Measurements from ENCODE around the gene NKAIN2. TPM values are rescaled to one million over a fixed set of nuclear protein-coding genes. Genes with fewer than 3 reads are reported as not detected.

Gene NKAIN2
- total RNA-seq, 1 experiment from 2014 or later: 2.7 TPM

DNA sequence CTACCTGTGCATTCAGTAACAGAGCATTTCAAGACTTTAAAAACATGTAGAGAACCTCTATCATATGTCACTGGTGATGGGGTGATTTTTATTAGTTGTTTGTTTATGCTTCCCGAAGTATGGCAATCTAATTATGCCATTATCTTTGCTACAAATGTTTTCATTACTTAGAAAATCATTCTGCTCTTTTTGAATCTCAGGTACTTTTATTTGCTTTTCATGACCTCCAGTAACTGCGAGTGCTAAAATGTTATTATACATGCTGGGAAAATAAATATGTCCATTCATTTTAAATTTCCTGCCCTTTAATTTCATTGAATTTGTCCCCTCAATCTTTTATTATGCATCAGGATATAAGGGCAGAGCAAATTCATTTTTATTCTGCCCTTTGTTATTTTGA lies 515.7 kb downstream of the NKAIN2 start:
- POLR2A ChIA-PET: no interaction called here
- Mint-ChIP-seq H3K27ac (ENCODE audit: low read depth, unreplicated experiment) (no peak overlapping the region), H3K9me3 (ENCODE audit: unreplicated experiment) (no peaks in the 10 kb centered on the region), H3K36me3 (ENCODE audit: insufficient read depth, unreplicated experiment) (no peaks in the 10 kb centered on the region), H3K4me1 (ENCODE audit: insufficient read depth, unreplicated experiment) (no peaks in the 10 kb centered on the region), H3K27me3 (ENCODE audit: insufficient read depth, unreplicated experiment) (no peaks in the 10 kb centered on the region), H3K4me3 (ENCODE audit: unreplicated experiment) (no peak overlapping the region)
- no peak for TF ChIP-seq CTCF (IDR thresholded peaks at IDR 0.05; ENCODE audit: unreplicated experiment)
- intact Hi-C loops (cut with micrococcal nuclease): no loop called here
- CTCF ChIA-PET: no interaction called here
- BruUV-seq (replicated peaks): no TSS peak
- DNase-seq (ENCODE audit: unreplicated experiment): no peak

DNA sequence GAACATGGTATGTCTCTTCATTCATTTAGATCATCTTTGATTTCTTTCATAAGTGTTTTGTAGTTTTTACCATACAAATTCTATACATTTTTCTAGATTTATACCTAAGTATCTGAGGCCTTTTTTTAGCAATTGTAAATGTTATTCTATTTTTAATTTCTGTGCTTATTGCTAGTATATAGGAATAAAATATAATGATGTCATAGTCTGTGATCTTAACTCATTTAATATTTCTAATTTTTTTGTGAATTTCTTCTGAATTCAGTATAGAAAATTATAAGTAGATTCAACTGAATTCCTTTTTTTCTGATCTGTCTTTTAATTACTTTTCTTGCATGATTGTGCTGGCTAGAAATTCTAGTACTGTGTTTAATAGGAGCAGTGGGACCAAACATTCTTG lies 520.6 kb downstream of the NKAIN2 start:
- H3K27me3 Mint-ChIP-seq (ENCODE audit: insufficient read depth, unreplicated experiment): no peaks in the 10 kb centered on the region
- BruUV-seq (replicated peaks): no TSS peak
- CTCF ChIA-PET: no interaction called here
- H3K4me3 Mint-ChIP-seq (ENCODE audit: unreplicated experiment): no peak overlapping the region
- TF ChIP-seq CTCF (IDR thresholded peaks at IDR 0.05; ENCODE audit: unreplicated experiment): no peak
- H3K9me3 Mint-ChIP-seq (ENCODE audit: unreplicated experiment): no peaks in the 10 kb centered on the region
- no peak overlapping the region for H3K27ac Mint-ChIP-seq (ENCODE audit: low read depth, unreplicated experiment)
- no peaks in the 10 kb centered on the region for H3K4me1 Mint-ChIP-seq (ENCODE audit: insufficient read depth, unreplicated experiment)
- H3K36me3 Mint-ChIP-seq (ENCODE audit: insufficient read depth, unreplicated experiment): no peaks in the 10 kb centered on the region
- intact Hi-C loops (cut with micrococcal nuclease): no loop called here
- DNase-seq (ENCODE audit: unreplicated experiment): no peak
- POLR2A ChIA-PET: no interaction called here

- TF ChIP-seq CTCF (IDR thresholded peaks at IDR 0.05; ENCODE audit: unreplicated experiment): no peak
- H3K27ac Mint-ChIP-seq (ENCODE audit: low read depth, unreplicated experiment): no peak overlapping the region
- no peaks in the 10 kb centered on the region for H3K27me3 Mint-ChIP-seq (ENCODE audit: insufficient read depth, unreplicated experiment)
- DNase-seq (ENCODE audit: unreplicated experiment): no peak
- no peaks in the 10 kb centered on the region for H3K36me3 Mint-ChIP-seq (ENCODE audit: insufficient read depth, unreplicated experiment)
- no peak overlapping the region for H3K4me3 Mint-ChIP-seq (ENCODE audit: unreplicated experiment)
- POLR2A ChIA-PET: no interaction called here
- CTCF ChIA-PET: no interaction called here
- no peaks in the 10 kb centered on the region for H3K9me3 Mint-ChIP-seq (ENCODE audit: unreplicated experiment)
- intact Hi-C loops (cut with micrococcal nuclease): no loop called here
- H3K4me1 Mint-ChIP-seq (ENCODE audit: insufficient read depth, unreplicated experiment): peaks cover 4% of the 10 kb centered on the region
- BruUV-seq (replicated peaks): no TSS peak
Measured at GRCh38 chr6:124330197-124330596, 526.5 kb downstream of the NKAIN2 start.

DNA sequence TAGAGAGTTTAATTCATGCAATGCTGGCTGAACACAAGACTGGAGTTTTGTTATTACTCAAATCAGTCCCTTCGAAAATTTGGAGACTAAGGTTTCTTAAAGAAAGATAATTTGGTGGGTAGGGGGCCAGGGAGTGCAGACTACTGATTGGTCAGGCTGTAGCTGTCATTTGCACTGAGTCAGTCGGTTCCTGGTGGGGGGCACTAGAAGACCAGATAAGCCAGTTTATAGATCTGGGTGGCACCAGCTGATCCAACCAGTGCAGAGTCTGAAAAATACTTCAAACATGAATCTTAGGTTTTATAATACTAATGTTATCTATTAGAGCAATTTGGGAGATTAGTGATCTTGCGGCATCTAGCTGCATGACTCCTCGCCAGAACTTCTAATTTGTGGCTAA lies 530.7 kb downstream of the NKAIN2 start:
- POLR2A ChIA-PET: interaction anchor here (0.7 kb wide), 1 partner anchor 1918 kb away, joined by 3 read pairs; no protein-coding TSS in a partner anchor
- intact Hi-C loops (cut with micrococcal nuclease): no loop called here
- no peak for TF ChIP-seq CTCF (IDR thresholded peaks at IDR 0.05; ENCODE audit: unreplicated experiment)
- H3K27ac Mint-ChIP-seq (ENCODE audit: low read depth, unreplicated experiment): no peak overlapping the region
- peaks cover 4% of the 10 kb centered on the region for H3K4me1 Mint-ChIP-seq (ENCODE audit: insufficient read depth, unreplicated experiment)
- no peaks in the 10 kb centered on the region for H3K9me3 Mint-ChIP-seq (ENCODE audit: unreplicated experiment)
- DNase-seq (ENCODE audit: unreplicated experiment): no peak
- H3K4me3 Mint-ChIP-seq (ENCODE audit: unreplicated experiment): no peak overlapping the region
- no peaks in the 10 kb centered on the region for H3K36me3 Mint-ChIP-seq (ENCODE audit: insufficient read depth, unreplicated experiment)
- BruUV-seq (replicated peaks): no TSS peak
- CTCF ChIA-PET: interaction anchor here (0.6 kb wide), 1 partner anchor 247 kb away, joined by 3 read pairs; no protein-coding TSS in a partner anchor
- no peaks in the 10 kb centered on the region for H3K27me3 Mint-ChIP-seq (ENCODE audit: insufficient read depth, unreplicated experiment)
